SK-N-SH (cell line): ENCODE measurements around the gene CTSZ. TPM values are rescaled to one million over a fixed set of nuclear protein-coding genes. Genes with fewer than 3 reads are reported as not detected.
"Not testable (repeated sequence)": the region's sequence is repeated elsewhere in the genome, so short reads cannot be mapped to it uniquely, and the experiment has no call there.

Source experiments
- CTCF ChIA-PET: fragments of 300-600, 350-600 bp; formaldehyde crosslinking; extraction: SDS; loops from one replicate; lab custom pipeline; 2021; lab: Yijun Ruan, JAX
- POLR2A ChIA-PET: fragments of 350-600 bp; sonication (Branson Sonifier 250); formaldehyde crosslinking; extraction: SDS; loops from one replicate; lab custom pipeline; 2020; ENCODE audit warnings: antibody characterized with exemption, inconsistent platforms; lab: Yijun Ruan, JAX
- DNase-seq: peaks from one replicate; pipeline ENCODE4 v3.0.0; 2012
- H2AFZ ChIP-seq: fragments of 200-600 bp; sonication (generic); 2 replicates; pipeline ENCODE4 v1.8.1; 2016; ENCODE audit warnings: antibody characterized with exemption, mild to moderate bottlenecking, low read depth
- H3F3A ChIP-seq: fragments of 200-600 bp; sonication (generic); replicated peaks from 2 replicates; pipeline ENCODE3; 2016; ENCODE audit warnings: antibody characterized with exemption, mild to moderate bottlenecking; ENCODE audit not compliant: insufficient read depth
- H3K27ac ChIP-seq, 2 experiments: fragments of 200-500 bp in 1 of 2; fragments of 200-600 bp in 1 of 2; sonication (Bioruptor generic) in 1 of 2; sonication (generic), shearing (Covaris generic) in 1 of 2; 2 replicates each; pipeline versions ENCODE4 v1.5.1 to v1.6.1; 2014 to 2016; ENCODE audit warnings: low read depth in 2 of 2, inconsistent platforms in 1 of 2, low read length in 1 of 2, mild to moderate bottlenecking in 1 of 2, mixed read lengths in 1 of 2
- H3K27me3 ChIP-seq: fragments of 200-600 bp; sonication (generic), shearing (Covaris generic); 2 replicates; pipeline ENCODE4 v1.6.1; 2016; ENCODE audit warnings: mixed run types; ENCODE audit not compliant: insufficient read depth
- H3K36me3 ChIP-seq, 2 experiments: fragments of 200-500 bp in 1 of 2; fragments of 200-600 bp in 1 of 2; sonication (Bioruptor generic) in 1 of 2; sonication (generic) in 1 of 2; replicated peaks in 1 of 2; 2 replicates each; pipeline versions ENCODE3 to v1.5.1; 2014 to 2016; ENCODE audit warnings: low read length in 1 of 2, mild to moderate bottlenecking in 1 of 2; ENCODE audit not compliant: insufficient read depth in 2 of 2, control insufficient read depth in 1 of 2
- H3K4me1 ChIP-seq, 2 experiments: fragments of 200-500 bp in 1 of 2; fragments of 200-600 bp in 1 of 2; sonication (Bioruptor generic) in 1 of 2; sonication (generic), shearing (Covaris generic) in 1 of 2; 2 replicates each; pipeline versions ENCODE4 v1.5.1 to v1.6.1; 2014 to 2016; ENCODE audit warnings: low read depth in 1 of 2, low read length in 1 of 2, mixed run types in 1 of 2; ENCODE audit not compliant: insufficient read depth in 2 of 2, control insufficient read depth in 1 of 2
- H3K4me2 ChIP-seq: fragments of 200-600 bp; sonication (generic), shearing (Covaris generic); 2 replicates; pipeline ENCODE4 v1.6.1; 2017; ENCODE audit warnings: mixed run types
- H3K4me3 ChIP-seq, 2 experiments: fragments of 200-500 bp in 1 of 2; fragments of 200-600 bp in 1 of 2; sonication (Bioruptor generic) in 1 of 2; sonication (generic), shearing (Covaris generic) in 1 of 2; 2 replicates each; pipeline versions ENCODE4 v1.5.1 to v1.8.1; 2014 to 2016; ENCODE audit warnings: low read depth in 2 of 2, inconsistent platforms in 1 of 2, low read length in 1 of 2, mild to moderate bottlenecking in 1 of 2, mixed read lengths in 1 of 2, moderate library complexity in 1 of 2
- H3K79me2 ChIP-seq: fragments of 200-600 bp; sonication (generic); 2 replicates; pipeline ENCODE4 v1.8.1; 2017; ENCODE audit warnings: mild to moderate bottlenecking; ENCODE audit not compliant: insufficient read depth
- H3K9ac ChIP-seq: fragments of 200-600 bp; sonication (generic); 2 replicates; pipeline ENCODE4 v1.6.1; 2017; ENCODE audit warnings: mixed run types
- H3K9me2 ChIP-seq: fragments of 200-600 bp; sonication (generic); 2 replicates; pipeline ENCODE4 v1.6.1; 2017; ENCODE audit warnings: mixed run types
- H3K9me3 ChIP-seq: fragments of 200-600 bp; sonication (generic); 2 replicates; pipeline ENCODE4 v1.6.1; 2017; ENCODE audit warnings: mixed run types, mild to moderate bottlenecking, moderate library complexity
- H4K20me1 ChIP-seq: fragments of 200-600 bp; sonication (generic); 2 replicates; pipeline ENCODE4 v1.6.1; 2017; ENCODE audit warnings: mild to moderate bottlenecking, mixed run types; ENCODE audit not compliant: insufficient read depth
- CHD2 ChIP-seq: fragments of 150-350 bp; IDR thresholded peaks from 2 replicates; pipeline ENCODE4 v1.6.1; 2018; ENCODE audit warnings: low read length; ENCODE audit not compliant: partially characterized antibody
- EP300 ChIP-seq, 2 experiments: IDR thresholded peaks; 2 replicates each; pipeline versions ENCODE4 v1.4.0 to v1.6.1; 2012; ENCODE audit warnings: borderline replicate concordance in 1 of 2, low read depth in 1 of 2, low read length in 1 of 2
- GABPA ChIP-seq: IDR thresholded peaks from 2 replicates; pipeline ENCODE4 v1.4.0; 2012; ENCODE audit warnings: low read depth, mild to moderate bottlenecking
- MXI1 ChIP-seq: IDR thresholded peaks from 2 replicates; pipeline ENCODE4 v1.6.1; 2012; ENCODE audit warnings: mild to moderate bottlenecking, low read depth, low read length, improper control_type of control experiment
- NRF1 ChIP-seq: IDR thresholded peaks from 2 replicates; pipeline ENCODE4 v1.6.1; 2012; ENCODE audit warnings: low read depth, mild to moderate bottlenecking, low read length
- RCOR1 ChIP-seq: fragments of 150-350 bp; IDR thresholded peaks from 2 replicates; pipeline ENCODE4 v1.6.1; 2017; ENCODE audit warnings: antibody characterized with exemption, low read length
- RFX5 ChIP-seq: IDR thresholded peaks from 2 replicates; pipeline ENCODE4 v1.6.1; 2012; ENCODE audit warnings: mild to moderate bottlenecking, improper control_type of control experiment, low read length
- TAF1 ChIP-seq: IDR thresholded peaks from 2 replicates; pipeline ENCODE4 v1.6.1; 2012; ENCODE audit warnings: low read depth, mild to moderate bottlenecking, low read length, moderate library complexity, borderline replicate concordance
- TEAD4 ChIP-seq: IDR thresholded peaks from 2 replicates; pipeline ENCODE4 v1.4.0; 2012; ENCODE audit warnings: mild to moderate bottlenecking, borderline replicate concordance; ENCODE audit not compliant: insufficient read depth
- WGBS: methylation state at CpG from one replicate; pipeline ENCODE4 v1.1.6; 2017; ENCODE audit warnings: low lambda C conversion rate; 5-methylcytosine and 5-hydroxymethylcytosine counted together
- polyA plus RNA-seq, 3 experiments: library from polyadenylated mRNA; depleted of rRNA; stranded (reverse); fragments of >200 nt; gene quantifications; 2 replicates each; pipeline ENCODE4 v1.2.3, GENCODE V29; 2012
- TF ChIP-seq, protein P1 (sequence below): fragments of 150-350 bp; IDR thresholded peaks from 2 replicates; pipeline ENCODE4 v1.6.1; 2016; ENCODE audit warnings: mild to moderate bottlenecking, low read depth, low read length
- TF ChIP-seq, protein P2 (sequence below): IDR thresholded peaks from 2 replicates; pipeline ENCODE4 v1.4.0; 2012; ENCODE audit warnings: low read depth

CTSZ gene
- polyA plus RNA-seq, 1 of the 3 experiments (the other 2 are of a cell fraction): 0.03 TPM

DNA sequence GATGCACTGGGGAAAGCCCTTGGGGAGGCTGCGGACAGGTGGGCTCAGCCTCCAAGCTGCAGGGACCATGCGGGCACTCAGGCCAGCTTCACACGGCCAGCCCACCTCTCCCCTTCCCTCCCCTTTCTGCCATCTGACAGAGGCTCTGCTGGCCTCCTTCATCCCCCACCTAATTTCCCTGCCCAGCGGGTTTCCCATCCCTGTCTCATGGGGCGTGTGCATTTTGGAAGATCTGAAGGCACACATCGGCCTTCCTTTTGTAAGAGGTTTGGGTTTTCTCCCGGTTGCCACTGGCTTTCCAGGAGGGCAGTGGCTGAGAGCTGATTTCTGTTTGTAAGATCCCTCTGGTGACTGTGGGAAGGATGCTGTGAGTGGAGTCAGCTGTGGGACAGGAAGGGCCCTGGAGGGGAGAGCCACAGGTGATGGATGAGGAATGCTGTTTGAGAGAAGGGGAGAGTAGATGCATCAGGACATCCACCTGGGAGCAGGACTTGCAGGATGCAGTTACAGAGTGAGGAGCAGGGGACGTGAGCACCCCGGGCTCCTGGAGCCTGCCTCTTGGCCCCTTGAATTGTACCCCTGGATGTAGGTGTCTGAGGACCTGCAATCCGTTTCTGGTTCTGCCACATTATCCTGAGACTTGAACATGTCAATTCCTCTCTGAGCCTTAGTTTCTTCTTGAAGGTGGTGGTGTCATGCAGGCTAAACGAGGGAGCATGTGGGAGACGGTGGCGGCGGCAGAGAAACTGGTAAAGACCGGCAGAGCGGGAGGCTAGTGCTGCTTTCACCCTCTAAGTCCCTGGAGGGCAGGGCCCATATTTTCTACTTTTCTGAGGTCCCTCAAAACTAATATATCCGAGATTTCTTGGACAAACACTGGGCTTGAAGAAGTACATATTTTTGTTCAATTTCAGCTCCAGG is 6.2 kb upstream of the CTSZ start:
- TF ChIP-seq EP300 (IDR thresholded peaks at IDR 0.05; ENCODE audit: borderline replicate concordance in 1 of 2, low read depth in 1 of 2, low read length in 1 of 2) (no peak), CHD2 (no peak), GABPA (no peak), TEAD4 (no peak), NRF1 (no peak), RCOR1 (no peak), TAF1 (no peak), MXI1 (no peak), RFX5 (no peak)
- TF ChIP-seq, protein P1, sequence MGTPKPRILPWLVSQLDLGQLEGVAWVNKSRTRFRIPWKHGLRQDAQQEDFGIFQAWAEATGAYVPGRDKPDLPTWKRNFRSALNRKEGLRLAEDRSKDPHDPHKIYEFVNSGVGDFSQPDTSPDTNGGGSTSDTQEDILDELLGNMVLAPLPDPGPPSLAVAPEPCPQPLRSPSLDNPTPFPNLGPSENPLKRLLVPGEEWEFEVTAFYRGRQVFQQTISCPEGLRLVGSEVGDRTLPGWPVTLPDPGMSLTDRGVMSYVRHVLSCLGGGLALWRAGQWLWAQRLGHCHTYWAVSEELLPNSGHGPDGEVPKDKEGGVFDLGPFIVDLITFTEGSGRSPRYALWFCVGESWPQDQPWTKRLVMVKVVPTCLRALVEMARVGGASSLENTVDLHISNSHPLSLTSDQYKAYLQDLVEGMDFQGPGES: no peak
- TF ChIP-seq, protein P2, sequence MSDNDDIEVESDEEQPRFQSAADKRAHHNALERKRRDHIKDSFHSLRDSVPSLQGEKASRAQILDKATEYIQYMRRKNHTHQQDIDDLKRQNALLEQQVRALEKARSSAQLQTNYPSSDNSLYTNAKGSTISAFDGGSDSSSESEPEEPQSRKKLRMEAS: no peak
- CTCF ChIA-PET: no interaction called here
- peak overlapping the region in 1 of 2 experiments; percentile 62; a peak in 1 of 4 replicates for H3K27ac ChIP-seq

DNA sequence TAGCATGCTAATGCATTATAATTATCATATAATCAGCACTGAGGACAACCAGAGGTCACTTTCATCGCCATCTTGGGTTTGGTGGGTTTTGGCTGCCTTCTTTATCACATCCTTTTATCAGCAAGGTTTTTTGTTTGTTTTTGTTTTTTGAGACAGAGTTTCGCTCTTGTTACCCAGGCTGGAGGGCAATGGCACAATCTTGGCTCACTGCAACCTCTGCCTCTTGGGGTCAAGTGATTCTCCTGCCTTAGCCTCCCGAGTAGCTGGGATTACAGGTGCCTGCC is 4.8 kb upstream of the CTSZ start:
- not testable (repeated sequence) for H4K20me1 ChIP-seq, H2AFZ ChIP-seq
- H3K27ac ChIP-seq: peak overlapping the region in 1 of 2 experiments; percentile 84; a peak in 2 of 4 replicates

More for the DNA sequence above, 6.2 kb upstream of the CTSZ start:
- H3K4me3 ChIP-seq: no peak overlapping the region
- H3K4me1 ChIP-seq: peaks cover 24 to 48% of the 10 kb centered on the region in 2 experiments; a peak in 3 of 4 replicates
- H3K9ac ChIP-seq: no peak overlapping the region
- 94% methylated on average over 13 of the region's 17 CpGs for WGBS
- H4K20me1 ChIP-seq: no peaks in the 10 kb centered on the region
- H3K79me2 ChIP-seq: no peaks in the 10 kb centered on the region
- peaks cover 12% of the 10 kb centered on the region for H3F3A ChIP-seq
- no peaks in the 10 kb centered on the region for H3K9me2 ChIP-seq
- DNase-seq: no peak
- no peaks in the 10 kb centered on the region for H3K36me3 ChIP-seq
- POLR2A ChIA-PET: no interaction called here
- H3K9me3 ChIP-seq: no peaks in the 10 kb centered on the region
- no peaks in the 10 kb centered on the region for H3K27me3 ChIP-seq
- no peak overlapping the region for H3K4me2 ChIP-seq
- no peak overlapping the region for H2AFZ ChIP-seq

More for the DNA sequence above, 4.8 kb upstream of the CTSZ start:
- H3K9ac ChIP-seq, POLR2A ChIA-PET, H3K36me3 ChIP-seq, H3K9me3 ChIP-seq, DNase-seq, H3K4me3 ChIP-seq, H3K4me2 ChIP-seq, H3K9me2 ChIP-seq, H3K79me2 ChIP-seq, H3K27me3 ChIP-seq: not testable (repeated sequence)
- peaks cover 24 to 35% of the 10 kb centered on the region in 2 experiments; a peak in 3 of 4 replicates for H3K4me1 ChIP-seq
- WGBS: 90% methylated on average over 3 of the region's 3 CpGs
- peaks cover 12% of the 10 kb centered on the region for H3F3A ChIP-seq
- CTCF ChIA-PET: interaction anchor here (1.0 kb wide), 1 partner anchor 392 kb away, joined by 4 read pairs; no protein-coding TSS in a partner anchor
